ENCODE measurements around the gene NTHL1. TPM values are rescaled to one million over a fixed set of nuclear protein-coding genes. Genes with fewer than 3 reads are reported as not detected.

NTHL1 gene
- total and polyA plus RNA-seq, 10 of the 15 experiments (the other 5 are each of a cell fraction or from before 2014, with no cell fraction given): 0.85 to 54.7 (median 39.0) TPM

DNA sequence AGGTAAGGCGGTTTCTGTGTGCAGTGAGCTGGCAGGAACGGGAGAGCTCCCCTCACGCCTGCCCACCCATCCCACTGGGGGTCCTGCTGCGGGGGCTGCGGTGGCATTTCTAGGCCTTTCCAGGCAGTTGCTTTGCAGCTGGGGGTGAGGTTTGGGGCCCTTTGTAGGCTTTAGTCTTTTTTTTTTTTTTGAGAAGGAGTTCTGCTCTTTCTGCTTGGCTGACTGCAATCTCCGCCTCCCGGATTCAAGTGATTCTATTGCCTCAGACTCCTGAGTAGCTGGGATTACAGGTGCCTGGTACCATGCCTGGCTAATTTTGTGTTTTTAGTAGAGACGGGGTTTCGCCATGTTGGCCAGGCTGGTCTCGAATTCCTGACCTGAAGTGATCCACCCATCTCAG lies 11.2 kb upstream of the NTHL1 start:
- RAD21 ChIA-PET (ENCODE audit: unreplicated experiment): no interaction called here
- Histone ChIP-seq H3K79me2 (ENCODE audit: control insufficient read depth, insufficient read depth, low read length) (no peaks in the 10 kb centered on the region), H3K4me1 (ENCODE audit: control insufficient read depth, insufficient read depth, low read length) (no peaks in the 10 kb centered on the region), H2AFZ (ENCODE audit: control insufficient read depth, low read depth, low read length) (no peak overlapping the region), H3K36me3 (ENCODE audit: control insufficient read depth in 2 of 2, insufficient read depth in 2 of 2, low read length in 1 of 2) (peaks cover 2 to 4% of the 10 kb centered on the region in 2 experiments; a peak in 2 of 4 replicates), H3K4me2 (ENCODE audit: control insufficient read depth, insufficient read depth) (no peak overlapping the region), H3K9ac (ENCODE audit: control insufficient read depth, insufficient read depth, low read length) (no peak overlapping the region), H3K27ac (ENCODE audit: control insufficient read depth, insufficient read depth) (no peak overlapping the region), H3K9me3 (replicated peaks; ENCODE audit: control insufficient read depth, insufficient read depth, low read length) (no peaks in the 10 kb centered on the region), H4K20me1 (ENCODE audit: control insufficient read depth, insufficient read depth) (no peaks in the 10 kb centered on the region), H3K4me3 (no peak overlapping the region), H3K27me3 (replicated peaks in 1 of 2; ENCODE audit: control insufficient read depth in 2 of 2, insufficient read depth in 2 of 2, low read length in 1 of 2) (no peaks in the 10 kb centered on the region)
- DNase-seq (ENCODE audit: low read depth, low spot score): no peak
- FAIRE-seq: no peak
- CTCF ChIA-PET: no interaction called here
- no peak for ATAC-seq
- SMC1A ChIA-PET (ENCODE audit: uncharacterized antibody, unreplicated experiment): no interaction called here
- in situ Hi-C loops (cut with MboI) (no loop called here), intact Hi-C loops (cut with micrococcal nuclease; ENCODE audit: unreplicated experiment) (no loop called here)
- BruUV-seq (replicated peaks): no TSS peak
- POLR2A ChIA-PET: interaction anchor here (0.6 to 0.7 kb wide), 2 partner anchors 145 to 989 kb away, joined by 5 read pairs; no protein-coding TSS in a partner anchor
- 90% methylated on average over 10 of the region's 10 CpGs for WGBS (ENCODE audit: insufficient coverage, insufficient replicate concordance, low lambda C conversion rate, missing lambda C conversion rate)
- TF ChIP-seq, protein P1, sequence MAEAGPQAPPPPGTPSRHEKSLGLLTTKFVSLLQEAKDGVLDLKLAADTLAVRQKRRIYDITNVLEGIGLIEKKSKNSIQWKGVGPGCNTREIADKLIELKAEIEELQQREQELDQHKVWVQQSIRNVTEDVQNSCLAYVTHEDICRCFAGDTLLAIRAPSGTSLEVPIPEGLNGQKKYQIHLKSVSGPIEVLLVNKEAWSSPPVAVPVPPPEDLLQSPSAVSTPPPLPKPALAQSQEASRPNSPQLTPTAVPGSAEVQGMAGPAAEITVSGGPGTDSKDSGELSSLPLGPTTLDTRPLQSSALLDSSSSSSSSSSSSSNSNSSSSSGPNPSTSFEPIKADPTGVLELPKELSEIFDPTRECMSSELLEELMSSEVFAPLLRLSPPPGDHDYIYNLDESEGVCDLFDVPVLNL (IDR thresholded peaks at IDR 0.05; ENCODE audit: low read depth, low read length): no peak
- TF ChIP-seq IKZF2 (IDR thresholded peaks at IDR 0.05): no peak

GRCh38 chr16:2058420-2058819 lies 10.8 kb upstream of the NTHL1 start:
- intact Hi-C loops (cut with micrococcal nuclease; ENCODE audit: unreplicated experiment): no loop called here
- H2AFZ ChIP-seq (ENCODE audit: control insufficient read depth, low read depth, low read length): no peak overlapping the region
- TF ChIP-seq GATAD2B (conservative IDR thresholded peaks at IDR 0.05; ENCODE audit: low read depth) (no peak), ZNF207 (IDR thresholded peaks at IDR 0.05; ENCODE audit: borderline replicate concordance) (no peak), MTA2 (IDR thresholded peaks at IDR 0.05; ENCODE audit: low read depth) (no peak), ASH2L (IDR thresholded peaks at IDR 0.05; ENCODE audit: borderline replicate concordance, low read depth) (no peak), SMAD1 (IDR thresholded peaks at IDR 0.05; ENCODE audit: low read depth, partially characterized antibody) (no peak), EP300 (IDR thresholded peaks at IDR 0.05; ENCODE audit: borderline replicate concordance in 1 of 2, control insufficient read depth in 1 of 2, low read depth in 2 of 2, low read length in 2 of 2) (no peak)
- TF ChIP-seq, protein P2, sequence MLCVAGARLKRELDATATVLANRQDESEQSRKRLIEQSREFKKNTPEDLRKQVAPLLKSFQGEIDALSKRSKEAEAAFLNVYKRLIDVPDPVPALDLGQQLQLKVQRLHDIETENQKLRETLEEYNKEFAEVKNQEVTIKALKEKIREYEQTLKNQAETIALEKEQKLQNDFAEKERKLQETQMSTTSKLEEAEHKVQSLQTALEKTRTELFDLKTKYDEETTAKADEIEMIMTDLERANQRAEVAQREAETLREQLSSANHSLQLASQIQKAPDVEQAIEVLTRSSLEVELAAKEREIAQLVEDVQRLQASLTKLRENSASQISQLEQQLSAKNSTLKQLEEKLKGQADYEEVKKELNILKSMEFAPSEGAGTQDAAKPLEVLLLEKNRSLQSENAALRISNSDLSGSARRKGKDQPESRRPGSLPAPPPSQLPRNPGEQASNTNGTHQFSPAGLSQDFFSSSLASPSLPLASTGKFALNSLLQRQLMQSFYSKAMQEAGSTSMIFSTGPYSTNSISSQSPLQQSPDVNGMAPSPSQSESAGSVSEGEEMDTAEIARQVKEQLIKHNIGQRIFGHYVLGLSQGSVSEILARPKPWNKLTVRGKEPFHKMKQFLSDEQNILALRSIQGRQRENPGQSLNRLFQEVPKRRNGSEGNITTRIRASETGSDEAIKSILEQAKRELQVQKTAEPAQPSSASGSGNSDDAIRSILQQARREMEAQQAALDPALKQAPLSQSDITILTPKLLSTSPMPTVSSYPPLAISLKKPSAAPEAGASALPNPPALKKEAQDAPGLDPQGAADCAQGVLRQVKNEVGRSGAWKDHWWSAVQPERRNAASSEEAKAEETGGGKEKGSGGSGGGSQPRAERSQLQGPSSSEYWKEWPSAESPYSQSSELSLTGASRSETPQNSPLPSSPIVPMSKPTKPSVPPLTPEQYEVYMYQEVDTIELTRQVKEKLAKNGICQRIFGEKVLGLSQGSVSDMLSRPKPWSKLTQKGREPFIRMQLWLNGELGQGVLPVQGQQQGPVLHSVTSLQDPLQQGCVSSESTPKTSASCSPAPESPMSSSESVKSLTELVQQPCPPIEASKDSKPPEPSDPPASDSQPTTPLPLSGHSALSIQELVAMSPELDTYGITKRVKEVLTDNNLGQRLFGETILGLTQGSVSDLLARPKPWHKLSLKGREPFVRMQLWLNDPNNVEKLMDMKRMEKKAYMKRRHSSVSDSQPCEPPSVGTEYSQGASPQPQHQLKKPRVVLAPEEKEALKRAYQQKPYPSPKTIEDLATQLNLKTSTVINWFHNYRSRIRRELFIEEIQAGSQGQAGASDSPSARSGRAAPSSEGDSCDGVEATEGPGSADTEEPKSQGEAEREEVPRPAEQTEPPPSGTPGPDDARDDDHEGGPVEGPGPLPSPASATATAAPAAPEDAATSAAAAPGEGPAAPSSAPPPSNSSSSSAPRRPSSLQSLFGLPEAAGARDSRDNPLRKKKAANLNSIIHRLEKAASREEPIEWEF (IDR thresholded peaks at IDR 0.05; ENCODE audit: insufficient replicate concordance, low read depth, low read length): no peak
- no peak for FAIRE-seq
- ChIA-PET POLR2A (no interaction called here), SMC1A (ENCODE audit: uncharacterized antibody, unreplicated experiment) (no interaction called here), RAD21 (ENCODE audit: unreplicated experiment) (no interaction called here), CTCF (no interaction called here)
- no TSS peak for BruUV-seq (replicated peaks)
- no peaks in the 10 kb centered on the region for H4K20me1 ChIP-seq (ENCODE audit: control insufficient read depth, insufficient read depth)
- H3K27ac ChIP-seq (ENCODE audit: control insufficient read depth, insufficient read depth): no peak overlapping the region
- H3K36me3 ChIP-seq (ENCODE audit: control insufficient read depth in 2 of 2, insufficient read depth in 2 of 2, low read length in 1 of 2): peaks cover 2 to 7% of the 10 kb centered on the region in 2 experiments; a peak in 2 of 4 replicates
- WGBS (ENCODE audit: insufficient coverage, insufficient replicate concordance, low lambda C conversion rate, missing lambda C conversion rate): 87% methylated on average over 13 of the region's 13 CpGs
- no peak overlapping the region for H3K4me3 ChIP-seq
- no peak for DNase-seq (ENCODE audit: low read depth, low spot score)
- H3K9me3 ChIP-seq (replicated peaks; ENCODE audit: control insufficient read depth, insufficient read depth, low read length): no peaks in the 10 kb centered on the region
- H3K79me2 ChIP-seq (ENCODE audit: control insufficient read depth, insufficient read depth, low read length): no peaks in the 10 kb centered on the region
- ATAC-seq: no peak
- H3K27me3 ChIP-seq (replicated peaks in 1 of 2; ENCODE audit: control insufficient read depth in 2 of 2, insufficient read depth in 2 of 2, low read length in 1 of 2): no peaks in the 10 kb centered on the region
- no peak overlapping the region for H3K9ac ChIP-seq (ENCODE audit: control insufficient read depth, insufficient read depth, low read length)
- no peaks in the 10 kb centered on the region for H3K4me1 ChIP-seq (ENCODE audit: control insufficient read depth, insufficient read depth, low read length)
- in situ Hi-C loops (cut with MboI): no loop called here
- no peak overlapping the region for H3K4me2 ChIP-seq (ENCODE audit: control insufficient read depth, insufficient read depth)
